OCI-LY7 (cell line): Measurements from ENCODE around the gene TBX15. TPM values are rescaled to one million over a fixed set of nuclear protein-coding genes. Genes with fewer than 3 reads are reported as not detected.

ENCODE experiments used
- BruUV-seq: library from RNA; stranded (reverse); fragments of 400-500 nt; replicated peaks from 2 replicates; lab custom pipeline; 2021; lab: Mats Ljungman, UMichigan
- CTCF ChIA-PET: fragments of 300-600 bp; sonication (Branson Sonifier 250); formaldehyde crosslinking; loops from one replicate; lab custom pipeline; 2022; ENCODE audit warnings: antibody characterized with exemption; ENCODE audit not compliant: unreplicated experiment; lab: Charles Lee
- POLR2A ChIA-PET: fragments of 300-600 bp; sonication (Branson Sonifier 250); formaldehyde crosslinking; loops from one replicate; lab custom pipeline; 2022; ENCODE audit warnings: antibody characterized with exemption; lab: Charles Lee
- DNase-seq: peaks from one replicate; pipeline ENCODE4 v3.0.0-alpha.2; 2015; ENCODE audit warnings: low spot score
- H2AFZ ChIP-seq: fragments of 200-600 bp; sonication (generic), shearing (Covaris generic); 2 replicates; pipeline ENCODE4 v1.6.1; 2014; ENCODE audit warnings: mild to moderate bottlenecking, antibody characterized with exemption, low read length, moderate library complexity
- H3K27ac ChIP-seq: fragments of 200-600 bp; sonication (generic); 2 replicates; pipeline ENCODE4 v1.5.1; 2014; ENCODE audit warnings: mixed run types, low read depth, mild to moderate bottlenecking, moderate library complexity, low read length, inconsistent platforms; ENCODE audit not compliant: poor library complexity, severe bottlenecking
- H3K36me3 ChIP-seq: fragments of 200-600 bp; sonication (generic); 2 replicates; pipeline ENCODE4 v1.6.1; 2014; ENCODE audit warnings: mild to moderate bottlenecking, antibody characterized with exemption, low read length, moderate library complexity, mixed read lengths; ENCODE audit not compliant: insufficient read depth
- H3K4me1 ChIP-seq: fragments of 200-600 bp; sonication (generic); 2 replicates; pipeline ENCODE4 v1.5.1; 2014; ENCODE audit warnings: mild to moderate bottlenecking, low read length; ENCODE audit not compliant: insufficient read depth, poor library complexity, severe bottlenecking
- H3K4me2 ChIP-seq: fragments of 200-600 bp; sonication (generic); 2 replicates; pipeline ENCODE4 v1.6.1; 2014; ENCODE audit warnings: mild to moderate bottlenecking, low read length
- H3K4me3 ChIP-seq: fragments of 200-600 bp; sonication (generic); 2 replicates; pipeline ENCODE4 v1.5.1; 2014; ENCODE audit warnings: mild to moderate bottlenecking, low read depth, low read length; ENCODE audit not compliant: poor library complexity, severe bottlenecking
- H3K79me2 ChIP-seq: fragments of 200-600 bp; sonication (generic); 2 replicates; pipeline ENCODE4 v1.6.1; 2016; ENCODE audit warnings: low read depth, mild to moderate bottlenecking, low read length, moderate library complexity, mixed read lengths; ENCODE audit not compliant: insufficient read depth
- H3K9me2 ChIP-seq: fragments of 200-600 bp; sonication (generic); 2 replicates; pipeline ENCODE4 v1.6.1; 2016; ENCODE audit warnings: mild to moderate bottlenecking, low read length, mixed read lengths; ENCODE audit not compliant: insufficient read depth
- H3K9me3 ChIP-seq: fragments of 200-600 bp; sonication (generic); 2 replicates; pipeline ENCODE4 v1.6.1; 2014; ENCODE audit warnings: mild to moderate bottlenecking, mixed run types, low read length, mixed read lengths
- H4K20me1 ChIP-seq: fragments of 200-600 bp; sonication (generic); 2 replicates; pipeline ENCODE4 v1.6.1; 2014; ENCODE audit warnings: mild to moderate bottlenecking, antibody characterized with exemption, low read length, moderate library complexity, mixed read lengths; ENCODE audit not compliant: insufficient read depth
- CTCF ChIP-seq: fragments of 200-600 bp; sonication (generic); conservative IDR thresholded peaks from 2 replicates; pipeline ENCODE4 v1.5.1; 2014; ENCODE audit warnings: mild to moderate bottlenecking, antibody characterized with exemption, low read length, moderate library complexity, mixed read lengths
- EZH2phosphoT487 ChIP-seq: fragments of 200-600 bp; sonication (generic); IDR thresholded peaks from 2 replicates; pipeline ENCODE4 v1.6.1; 2018; ENCODE audit warnings: low read depth, borderline replicate concordance, mild to moderate bottlenecking, mixed run types, antibody characterized with exemption, low read length, moderate library complexity, mixed read lengths
- intact Hi-C: fragments of 100-400 bp; cut with micrococcal nuclease; formaldehyde crosslinking; loops from one replicate; pipeline ENCODE4 v1.10.0; 2022; ENCODE audit not compliant: unreplicated experiment
- total RNA-seq, 2 experiments: library from RNA; depleted of rRNA in 1 of 2; stranded (reverse); fragments of >200 nt in 1 of 2; shearing (Covaris generic) in 1 of 2; gene quantifications; 2 replicates each; pipeline ENCODE4 v1.2.3, GENCODE V29; 2014 to 2022

TBX15 gene
- total RNA-seq, 2 experiments from 2014 or later: 0.22 TPM; not detected in 1

GRCh38 chr1:118973531-118974137, 14.5 kb downstream of the TBX15 start:
- intact Hi-C loops: no loop called here
- no peaks in the 10 kb centered on the region for H3K9me3 ChIP-seq
- no peak for TF ChIP-seq CTCF
- no peak for TF ChIP-seq EZH2phosphoT487
- H3K79me2 ChIP-seq: no peaks in the 10 kb centered on the region
- CTCF ChIA-PET: no interaction called here
- H3K4me1 ChIP-seq: peaks cover 22% of the 10 kb centered on the region
- H3K27ac ChIP-seq: no peak overlapping the region
- H3K36me3 ChIP-seq: no peaks in the 10 kb centered on the region
- no peak overlapping the region for H3K4me3 ChIP-seq
- H3K4me2 ChIP-seq: no peak overlapping the region
- no peaks in the 10 kb centered on the region for H4K20me1 ChIP-seq
- BruUV-seq: no TSS peak
- POLR2A ChIA-PET: no interaction called here
- H3K9me2 ChIP-seq: no peaks in the 10 kb centered on the region
- no peak for DNase-seq
- H2AFZ ChIP-seq: no peak overlapping the region

- ChIA-PET CTCF (no interaction called here), POLR2A (no interaction called here)
- Histone ChIP-seq H3K9me3 (no peaks in the 10 kb centered on the region), H2AFZ (no peak overlapping the region), H3K9me2 (no peaks in the 10 kb centered on the region), H3K36me3 (no peaks in the 10 kb centered on the region), H3K27ac (no peak overlapping the region), H4K20me1 (no peaks in the 10 kb centered on the region), H3K79me2 (no peaks in the 10 kb centered on the region), H3K4me3 (no peak overlapping the region), H3K4me2 (no peak overlapping the region), H3K4me1 (peaks cover 22% of the 10 kb centered on the region)
- no TSS peak for BruUV-seq
- TF ChIP-seq CTCF (no peak), EZH2phosphoT487 (no peak)
- DNase-seq: no peak
- intact Hi-C loops: no loop called here
Observed at GRCh38 chr1:118973032-118973431, 15.1 kb downstream of the TBX15 start.

- BruUV-seq: no TSS peak
- Histone ChIP-seq H2AFZ (no peak overlapping the region; the same call in 1 of the 2 replicates), H3K9me2 (no peaks in the 10 kb centered on the region), H3K4me2 (peak overlapping the region; percentile 14), H3K4me1 (peaks cover 22% of the 10 kb centered on the region), H3K79me2 (no peaks in the 10 kb centered on the region), H3K9me3 (no peaks in the 10 kb centered on the region), H3K36me3 (no peaks in the 10 kb centered on the region), H3K27ac (no peak overlapping the region), H4K20me1 (no peaks in the 10 kb centered on the region), H3K4me3 (no peak overlapping the region)
- POLR2A ChIA-PET: no interaction called here
- CTCF ChIA-PET: no interaction called here
- intact Hi-C loops: no loop called here
- TF ChIP-seq EZH2phosphoT487: no peak
- TF ChIP-seq CTCF: no peak
- peak; percentile 56 for DNase-seq
Observed at GRCh38 chr1:118970451-118970850, 17.7 kb downstream of the TBX15 start.
